HG03196 (cell line): ENCODE results near the gene TMEM237.
"Not testable (repeated sequence)": the region's sequence is repeated elsewhere in the genome, so short reads cannot be mapped to it uniquely, and the experiment has no call there.

Experiments
- ATAC-seq: cut with Tn5 transposase; IDR thresholded peaks from one replicate; pipeline ENCODE4 v1.9.1; 2021; ENCODE audit not compliant: unreplicated experiment

Gene TMEM237, protein sequence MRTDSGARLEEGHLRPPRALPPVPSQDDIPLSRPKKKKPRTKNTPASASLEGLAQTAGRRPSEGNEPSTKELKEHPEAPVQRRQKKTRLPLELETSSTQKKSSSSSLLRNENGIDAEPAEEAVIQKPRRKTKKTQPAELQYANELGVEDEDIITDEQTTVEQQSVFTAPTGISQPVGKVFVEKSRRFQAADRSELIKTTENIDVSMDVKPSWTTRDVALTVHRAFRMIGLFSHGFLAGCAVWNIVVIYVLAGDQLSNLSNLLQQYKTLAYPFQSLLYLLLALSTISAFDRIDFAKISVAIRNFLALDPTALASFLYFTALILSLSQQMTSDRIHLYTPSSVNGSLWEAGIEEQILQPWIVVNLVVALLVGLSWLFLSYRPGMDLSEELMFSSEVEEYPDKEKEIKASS

DNA sequence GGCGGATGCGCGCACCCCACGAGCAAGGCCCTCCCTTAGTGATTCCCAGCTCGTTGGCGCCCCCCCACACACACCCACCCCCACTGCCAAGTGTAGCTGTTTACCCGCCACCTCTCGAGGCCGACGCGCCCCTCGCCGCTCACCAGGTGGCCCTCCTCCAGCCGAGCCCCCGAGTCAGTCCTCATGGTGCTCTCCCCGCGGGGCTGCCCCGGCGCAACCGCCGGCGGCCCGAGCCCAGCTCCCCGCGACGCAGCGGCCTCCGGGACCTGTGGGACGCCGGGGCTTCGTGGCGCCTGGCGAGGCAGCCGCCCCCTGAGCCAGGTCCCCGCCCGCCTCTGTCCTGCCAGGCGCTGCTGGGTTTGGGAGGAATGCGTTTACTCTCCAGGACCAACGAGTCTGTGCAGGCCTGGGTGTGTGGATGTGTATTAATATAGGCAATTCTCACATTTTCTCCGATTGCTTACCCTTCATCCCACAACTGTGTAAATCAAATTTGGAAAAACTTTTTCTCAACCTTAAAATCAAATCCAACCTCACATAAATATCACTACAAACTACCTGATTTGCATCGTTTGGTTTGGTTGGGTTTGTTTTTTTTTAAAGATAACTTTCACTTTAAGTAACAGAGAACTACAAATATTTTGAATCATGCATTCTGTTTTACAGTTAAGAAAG lies at the start of gene TMEM237:
TMEM237 (minus strand) TSS at position 288 of the 675 bp plus-strand sequence; CDS start at position 185, 103 bp downstream.
- peak; percentile 38 for ATAC-seq

DNA sequence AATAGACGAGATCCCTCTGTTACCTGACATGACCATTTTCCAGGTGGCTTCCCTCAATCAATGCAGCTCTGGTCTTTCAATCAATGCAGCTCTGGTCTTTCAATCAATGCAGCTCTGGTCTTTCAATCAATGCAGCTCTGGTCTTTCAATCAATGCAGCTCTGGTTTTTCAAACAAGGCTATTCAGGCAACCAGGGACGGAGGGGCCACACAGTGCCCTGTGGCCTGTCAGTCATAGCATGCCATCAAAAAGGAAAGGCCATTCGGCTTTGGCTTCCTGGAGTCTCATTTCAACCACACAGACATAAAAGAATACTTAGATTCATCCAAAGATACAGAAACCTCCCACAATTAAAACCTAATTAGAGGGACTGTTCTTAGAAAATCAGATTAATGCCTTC lies 41.9 kb upstream of the TMEM237 start:
- no peak for ATAC-seq

DNA sequence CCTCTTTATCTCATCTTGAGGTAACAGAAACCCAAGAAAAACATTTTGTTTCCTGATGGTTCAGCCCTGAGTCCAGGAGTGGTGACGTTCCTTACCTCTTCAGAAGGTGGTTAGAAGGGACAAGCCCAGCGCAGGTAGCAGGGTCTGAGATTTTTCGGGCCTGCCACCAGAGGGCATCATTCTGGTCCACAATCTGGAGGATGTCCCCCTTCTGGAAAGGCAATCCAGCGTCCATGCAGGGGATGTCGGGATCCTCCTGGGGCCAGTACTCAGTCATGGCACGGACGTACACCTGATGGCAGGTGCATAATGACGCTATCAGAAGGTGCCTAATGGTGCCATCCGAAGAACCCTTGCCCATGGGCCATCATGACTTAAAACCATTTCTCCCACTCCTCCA lies 37.4 kb upstream of the TMEM237 start:
- no peak for ATAC-seq

DNA sequence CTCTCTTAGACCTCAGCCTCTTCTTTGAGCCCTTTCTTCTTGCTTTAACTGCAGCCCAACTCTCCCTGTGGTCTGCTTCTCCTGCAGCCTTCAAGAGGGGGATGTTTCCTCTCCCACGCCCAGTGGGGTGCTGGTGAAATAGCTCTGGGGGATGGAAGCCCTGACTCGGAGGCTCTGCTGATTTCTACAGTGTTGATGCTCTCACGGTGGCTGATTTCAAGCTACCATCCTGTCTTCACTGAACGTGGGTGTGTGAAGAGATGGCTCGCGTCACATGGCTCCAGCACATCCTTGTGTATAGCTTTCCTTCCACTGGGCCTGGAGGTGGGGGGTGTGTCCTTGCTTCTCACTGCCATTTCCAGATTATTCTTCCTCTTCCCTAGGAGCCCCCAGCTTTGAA lies 35.1 kb upstream of the TMEM237 start:
- ATAC-seq = no peak

DNA sequence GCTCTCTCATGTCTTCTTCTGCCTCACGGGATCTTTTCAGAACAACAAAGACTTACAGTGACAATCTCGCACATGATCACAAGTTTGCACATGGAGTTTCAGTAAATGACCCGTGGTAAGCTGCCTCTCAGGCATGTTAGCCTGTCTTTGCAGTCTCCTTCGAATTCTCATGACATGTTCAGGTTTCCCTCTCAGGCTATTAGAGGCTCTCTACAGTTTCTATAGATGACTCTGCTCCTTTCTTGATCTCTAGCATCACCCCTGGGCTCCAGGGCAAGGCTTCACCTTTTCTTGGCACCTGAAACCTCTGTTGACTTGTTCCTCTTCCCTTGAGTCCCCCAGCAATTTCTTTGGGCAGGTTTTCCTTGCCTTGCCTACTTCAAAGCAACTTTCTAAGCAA lies 32.2 kb upstream of the TMEM237 start:
- no peak for ATAC-seq

DNA sequence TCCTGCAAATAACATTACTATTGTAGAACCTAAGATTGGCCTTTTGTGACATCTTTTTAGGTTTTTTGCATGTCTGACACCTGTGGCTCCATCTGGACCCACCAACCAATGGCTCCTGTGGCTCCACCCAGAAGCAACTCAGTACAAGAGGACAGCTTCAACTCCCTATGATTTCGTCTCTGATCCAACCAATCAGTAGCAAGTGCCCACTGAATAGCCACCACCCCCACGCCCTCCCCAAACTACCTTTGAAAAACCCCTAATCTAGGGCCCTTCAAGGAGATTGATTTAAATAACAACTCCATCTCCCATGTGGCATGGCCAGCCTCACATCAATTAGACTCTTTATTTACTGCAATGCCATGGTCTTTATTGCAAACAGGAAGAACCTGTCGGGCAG lies 31.5 kb upstream of the TMEM237 start:
- no peak for ATAC-seq

DNA sequence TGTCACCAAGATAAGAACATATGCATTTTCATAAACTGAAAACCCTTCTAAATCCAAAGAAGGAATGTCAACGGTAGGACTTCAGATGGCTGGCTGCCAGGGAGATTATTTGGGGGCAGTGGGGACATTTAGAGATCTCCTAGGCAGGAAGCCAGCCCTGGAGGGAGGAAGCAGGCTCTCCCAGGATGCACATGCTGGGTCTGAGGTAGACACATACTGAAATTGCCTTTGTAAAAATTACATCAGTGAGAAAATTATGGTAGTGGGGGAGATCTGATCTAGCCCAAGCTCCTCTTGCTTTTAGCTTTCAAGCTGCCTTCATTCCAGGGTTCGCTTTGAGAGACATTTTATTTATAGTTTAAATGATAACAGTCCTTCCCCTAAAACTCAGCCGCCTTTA lies 31.0 kb upstream of the TMEM237 start:
- no peak for ATAC-seq

DNA sequence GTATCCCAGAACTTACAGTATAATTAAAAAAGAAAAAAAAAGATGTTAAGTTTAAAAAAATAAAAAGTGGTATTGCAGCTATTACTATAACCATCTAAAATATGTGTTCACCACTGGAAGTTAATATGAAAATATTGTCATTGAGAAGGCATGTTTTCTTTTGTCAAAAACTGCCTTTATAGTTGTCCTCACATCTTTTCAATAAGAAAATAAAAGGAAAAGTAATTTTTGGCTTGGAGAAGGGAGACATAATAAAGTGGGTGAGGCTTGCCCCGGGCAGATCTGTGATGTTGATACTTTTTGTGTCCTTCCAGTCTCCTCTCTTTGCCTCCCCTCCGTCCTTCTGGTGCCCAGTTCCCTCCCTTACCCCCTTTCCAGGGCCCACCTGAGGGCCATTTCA lies 30.2 kb upstream of the TMEM237 start:
- no peak for ATAC-seq

DNA sequence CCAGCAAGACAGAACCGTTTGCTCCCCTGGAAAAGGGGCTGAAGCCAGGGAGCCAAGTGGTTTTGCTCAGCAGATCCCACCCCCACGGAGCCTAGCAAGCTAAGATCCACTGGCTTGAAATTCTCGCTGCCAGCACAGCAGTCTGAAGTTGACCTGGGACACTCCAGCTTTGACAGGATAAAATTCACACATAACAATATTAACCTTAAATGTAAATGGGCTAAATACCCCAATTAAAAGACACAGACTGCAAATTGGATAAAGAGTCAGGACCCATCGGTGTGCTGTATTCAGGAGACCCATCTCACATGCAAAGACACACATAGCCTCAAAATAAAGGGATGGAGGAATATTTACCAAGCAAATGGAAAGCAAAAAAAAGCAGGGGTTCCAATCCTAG lies 27.9 kb upstream of the TMEM237 start:
- ATAC-seq = not testable (repeated sequence)

DNA sequence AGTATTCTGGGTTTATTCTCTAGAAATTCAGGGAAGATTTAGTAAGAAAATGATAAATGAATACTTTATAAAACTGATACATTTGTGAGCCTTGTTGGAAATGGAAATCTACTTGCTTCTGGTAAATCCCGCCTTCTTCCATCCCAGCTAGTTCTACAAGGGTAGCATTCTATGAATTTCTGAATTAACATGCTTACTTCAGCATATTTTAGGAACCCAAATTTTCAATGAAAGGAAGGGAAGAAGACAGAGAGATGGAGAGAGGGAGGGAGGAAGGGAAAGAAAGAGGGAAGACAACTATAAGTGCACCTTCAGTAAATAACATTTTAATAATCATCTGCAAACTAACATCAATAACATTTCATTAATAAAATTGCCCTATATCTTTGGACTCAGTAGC lies 26.6 kb upstream of the TMEM237 start:
- no peak for ATAC-seq

DNA sequence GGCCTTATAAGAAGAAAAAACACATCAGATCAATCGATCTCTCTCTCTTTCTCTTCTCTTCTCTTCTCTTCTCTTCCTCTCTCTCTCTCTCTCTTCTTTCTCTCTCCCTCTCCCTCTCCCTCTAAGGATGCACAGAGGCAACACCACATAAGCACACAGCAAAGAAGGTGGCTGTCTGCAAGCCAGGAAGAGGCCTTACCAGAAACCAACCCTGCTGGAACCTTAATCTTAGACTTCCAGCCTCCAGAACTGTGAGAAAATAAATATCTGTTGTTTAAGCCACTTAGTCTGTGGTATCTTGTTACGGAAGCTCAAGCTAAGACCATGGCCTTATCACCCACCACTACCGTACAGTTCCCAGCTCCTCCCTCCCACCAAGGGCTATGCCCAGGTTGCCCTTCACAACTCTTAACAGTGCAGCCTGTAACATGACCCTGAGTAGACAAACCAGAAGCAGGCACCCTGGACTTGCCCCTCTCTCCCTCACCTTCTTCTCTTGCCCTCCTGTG lies 25.2 kb upstream of the TMEM237 start:
- no peak for ATAC-seq

DNA sequence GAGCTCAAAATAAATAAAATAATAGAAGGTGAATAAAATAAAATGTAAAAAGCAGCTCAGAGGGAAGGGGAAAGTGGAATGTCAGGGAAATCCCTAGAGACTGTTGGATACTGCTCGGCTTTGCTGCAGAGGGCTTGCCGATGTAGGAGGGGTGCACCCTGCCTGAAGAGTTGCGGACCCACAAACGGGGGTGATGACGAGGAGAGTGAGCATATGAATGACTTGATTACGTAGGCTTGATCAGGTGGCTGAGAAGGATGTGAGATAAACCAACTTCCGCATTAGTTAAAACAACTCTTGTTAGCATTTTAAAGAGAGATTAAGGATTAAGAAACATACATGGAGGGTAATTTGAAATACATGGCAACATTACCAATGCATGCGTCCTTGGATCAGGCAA lies 21.0 kb upstream of the TMEM237 start:
- no peak for ATAC-seq

DNA sequence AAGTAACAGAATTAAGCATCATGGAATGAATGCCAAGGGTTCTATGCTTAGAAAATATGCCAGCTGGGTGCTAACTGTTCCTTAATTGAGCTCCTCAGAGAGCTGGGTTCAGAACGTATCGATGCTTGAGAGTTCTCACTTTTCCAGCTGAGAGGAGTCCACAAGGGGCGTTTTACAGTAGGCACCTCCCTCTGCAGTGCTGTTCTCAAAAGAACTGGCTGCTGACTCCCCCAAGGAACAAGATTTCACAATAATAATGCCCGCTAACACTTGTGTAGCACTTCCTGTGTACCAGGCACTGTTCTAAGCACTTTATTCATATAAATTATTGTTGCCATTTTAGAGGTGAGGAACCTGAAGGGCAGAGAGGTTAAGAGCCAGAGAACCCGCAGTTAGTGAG lies 18.1 kb upstream of the TMEM237 start:
- ATAC-seq = no peak

DNA sequence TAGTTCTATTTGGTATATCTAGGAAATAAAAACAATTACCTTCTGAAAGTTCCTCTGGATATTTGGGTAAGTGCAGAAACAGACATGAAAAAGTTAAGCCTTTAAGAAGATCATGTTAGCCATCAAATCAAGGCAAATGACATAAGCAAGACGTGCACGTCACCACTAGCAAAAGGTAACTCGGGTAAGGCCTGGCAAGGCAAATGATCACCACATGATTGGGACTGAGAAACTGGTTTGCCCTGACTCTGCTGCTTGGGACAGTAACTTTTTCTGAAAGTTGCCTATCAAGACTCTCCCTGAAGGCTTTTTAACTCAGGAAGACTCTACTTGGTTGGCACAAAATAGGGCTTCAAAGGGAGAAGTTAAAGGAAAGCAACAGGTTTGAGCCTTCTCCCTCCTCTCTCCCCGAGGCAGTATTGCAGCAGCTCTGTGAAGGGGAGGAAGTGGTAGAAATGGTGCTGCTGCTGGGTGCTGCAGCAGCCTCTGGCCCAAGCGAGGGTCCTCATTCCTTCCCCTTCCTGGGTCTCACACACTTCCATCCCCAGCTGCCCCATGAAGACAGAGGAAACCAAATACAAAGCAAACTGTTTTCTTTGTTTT lies 17.1 kb upstream of the TMEM237 start:
- ATAC-seq = no peak

DNA sequence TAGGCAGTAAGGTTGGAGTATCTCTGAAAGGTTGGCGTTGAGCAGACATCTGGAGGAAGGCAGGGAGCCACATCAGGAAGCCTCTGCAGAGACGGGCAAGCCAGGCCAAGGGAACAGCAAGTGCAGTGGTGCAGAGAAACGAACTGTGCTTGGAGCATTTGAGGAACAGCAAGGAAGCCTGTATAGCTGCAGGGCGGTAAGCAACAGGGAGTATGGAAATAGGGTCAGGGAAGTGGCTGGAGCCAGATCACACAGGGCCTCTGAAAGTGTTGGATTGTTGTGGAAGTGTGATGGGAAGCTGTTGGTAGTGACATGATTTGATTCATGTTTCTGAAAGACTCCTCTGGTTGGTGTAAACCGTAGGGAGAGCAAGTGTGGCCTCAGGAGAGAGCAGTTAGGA lies 13.4 kb upstream of the TMEM237 start:
- ATAC-seq = no peak

DNA sequence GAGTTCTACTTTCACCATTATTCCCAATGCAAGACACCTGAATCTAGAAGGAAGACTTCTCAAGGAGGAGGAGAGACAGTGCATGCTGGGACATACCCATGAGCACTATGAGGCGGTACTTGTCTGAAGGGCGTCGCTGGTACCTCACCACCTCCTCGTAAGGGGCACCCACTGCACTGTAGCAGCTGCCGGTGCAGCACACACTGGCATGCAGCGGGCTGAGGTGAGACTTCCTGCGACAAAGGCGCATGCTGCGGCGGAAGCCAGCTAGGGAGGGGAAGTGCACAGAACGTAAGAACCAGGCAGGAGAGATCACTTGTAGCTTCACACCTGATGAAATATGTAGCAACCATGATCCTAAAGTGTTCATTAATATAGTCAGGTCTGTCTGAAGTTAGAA lies 12.8 kb upstream of the TMEM237 start:
- ATAC-seq = no peak

DNA sequence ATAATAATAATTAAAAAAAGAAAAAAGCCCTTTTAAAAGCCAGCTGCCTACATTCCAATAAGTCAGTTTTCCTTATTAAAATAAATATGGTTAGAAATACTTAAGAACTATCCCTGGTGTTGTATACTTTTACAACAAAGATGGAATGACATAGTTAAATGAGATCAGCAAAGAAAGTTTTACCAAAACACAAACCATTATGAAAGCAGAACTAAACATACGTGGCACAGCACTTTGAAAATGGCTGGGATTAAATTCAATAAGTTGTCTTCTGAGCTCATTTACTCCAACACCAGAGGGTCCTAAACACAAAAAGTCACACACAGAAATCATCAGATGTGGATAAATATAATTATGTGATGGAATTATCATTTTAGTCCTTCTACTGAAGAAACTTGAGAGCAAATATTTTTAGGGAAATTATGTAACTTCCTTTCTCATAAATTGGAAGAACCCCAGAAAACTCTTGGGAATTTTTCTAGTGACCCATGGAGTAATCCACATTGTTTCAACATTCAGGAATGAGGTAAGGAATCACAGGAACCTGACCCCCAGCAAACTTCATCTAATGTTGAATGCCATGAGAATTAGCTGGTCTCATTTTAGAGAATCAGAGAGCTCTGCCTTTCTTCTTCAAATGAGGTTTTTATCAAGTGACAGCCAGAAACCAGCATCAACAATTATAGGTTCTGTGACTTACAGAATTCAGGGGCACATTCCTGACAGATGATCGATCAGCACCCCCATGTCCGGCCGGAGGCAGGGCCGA lies 11.5 kb upstream of the TMEM237 start:
- ATAC-seq = no peak

DNA sequence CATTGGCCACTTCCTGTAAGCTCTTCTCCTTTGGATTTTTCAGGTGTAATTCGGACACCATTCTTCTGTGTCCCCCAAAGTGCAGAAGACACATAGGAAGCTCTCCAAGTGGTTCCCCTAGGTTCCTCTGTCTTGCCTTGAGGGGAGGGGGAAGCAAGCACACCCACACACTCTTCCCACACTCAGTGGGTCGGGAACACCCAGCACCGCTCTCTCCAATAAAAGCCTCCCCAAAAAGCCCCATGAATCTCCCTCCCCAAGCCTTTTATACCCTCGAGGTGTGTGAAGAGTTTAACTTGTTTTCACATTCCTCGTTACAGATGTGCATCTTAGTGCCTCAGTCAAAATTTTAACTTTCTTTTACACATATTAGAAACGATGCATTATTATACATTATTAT lies 9.9 kb upstream of the TMEM237 start:
- no peak for ATAC-seq

DNA sequence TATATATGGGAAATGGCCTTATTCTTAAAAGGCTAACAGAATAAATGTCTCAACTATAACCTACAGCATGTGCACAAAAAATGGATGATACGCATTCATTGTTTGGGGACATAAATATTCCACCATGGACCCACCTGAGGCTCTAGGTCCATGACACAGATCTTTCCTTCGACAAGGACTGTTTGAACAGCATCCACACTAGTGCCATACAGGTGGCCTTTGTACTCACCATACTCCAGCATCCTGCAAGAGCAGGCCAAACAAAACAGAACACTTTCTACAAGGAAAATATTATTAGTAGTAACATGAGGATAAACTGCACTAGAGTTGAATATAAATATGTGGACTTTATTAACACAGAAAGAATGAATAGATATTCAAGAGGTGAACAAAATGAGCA lies 6.1 kb upstream of the TMEM237 start:
- ATAC-seq = no peak

DNA sequence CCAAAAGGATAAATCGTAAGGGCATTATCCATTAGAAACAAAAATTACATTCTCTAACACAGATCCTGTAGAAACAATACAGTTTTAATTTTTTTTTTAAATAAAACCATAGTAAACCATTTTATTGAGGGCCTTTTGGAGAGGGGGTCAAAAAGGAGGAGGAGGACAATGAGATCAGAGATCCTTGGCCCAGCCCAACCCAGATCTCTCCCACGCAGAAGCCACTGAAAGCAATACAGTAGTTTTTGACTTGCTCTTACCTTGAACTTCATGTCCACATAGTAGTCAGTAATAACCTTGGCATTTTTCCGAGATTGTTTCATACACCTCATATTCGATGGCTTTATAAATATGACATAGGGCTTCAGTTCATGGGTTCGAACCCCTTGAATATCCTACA lies 4.1 kb upstream of the TMEM237 start:
- ATAC-seq = no peak

DNA sequence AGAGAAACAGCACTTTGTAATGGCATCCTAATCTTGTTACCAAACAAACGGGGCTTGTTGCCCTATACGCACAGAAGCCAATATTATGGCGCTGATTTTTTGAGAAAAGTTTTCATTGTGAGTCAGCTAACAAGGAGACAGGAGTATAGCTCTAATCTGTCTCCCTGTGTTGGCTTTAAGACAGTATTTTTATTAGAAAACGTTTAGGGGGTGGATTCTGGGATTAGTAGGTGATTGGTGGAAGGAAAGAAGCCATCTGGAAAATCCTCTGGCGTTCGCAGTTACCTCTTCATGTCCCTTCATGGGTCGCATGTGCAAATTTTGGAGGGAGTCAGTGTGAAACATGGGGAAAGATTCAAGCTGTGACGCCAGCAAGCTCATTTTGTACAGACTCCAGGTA lies 698 bp upstream of the TMEM237 start:
- no peak for ATAC-seq
